Ammon's horn (tissue), 1 donor: Measurements from ENCODE around the gene PCYOX1L.
A peak's percentile ranks its signal among the peaks of the same experiment; 100 is the strongest.

Source experiments
- DNase-seq: peaks from one replicate; pipeline ENCODE4 v3.0.0-alpha.2; 2016; ENCODE audit warnings: low spot score

Gene PCYOX1L

GRCh38 chr5:149338364-149338763, 19.5 kb upstream of the PCYOX1L start:
- DNase-seq, result no peak

GRCh38 chr5:149340920-149341319, 16.9 kb upstream of the PCYOX1L start:
- no peak for DNase-seq

- DNase-seq, result no peak
Measured at GRCh38 chr5:149341876-149342275, 16.0 kb upstream of the PCYOX1L start.

GRCh38 chr5:149344151-149344550, 13.7 kb upstream of the PCYOX1L start:
- DNase-seq, result no peak

- DNase-seq, result peak; percentile 97
Measured at GRCh38 chr5:149345147-149345891, 12.5 kb upstream of the PCYOX1L start, which contains the start of gene GRPEL2. TSS of gene GRPEL2 (plus strand) at chr5:149345499. CDS start at chr5:149345540, 41 bp downstream.

- DNase-seq, result no peak
Measured at GRCh38 chr5:149345892-149346222, 12.0 kb upstream of the PCYOX1L start.

- DNase-seq, result no peak
Measured at GRCh38 chr5:149348518-149348917, 9.3 kb upstream of the PCYOX1L start.

GRCh38 chr5:149349382-149349781, 8.5 kb upstream of the PCYOX1L start:
- DNase-seq, result no peak

GRCh38 chr5:149352169-149352568, 5.7 kb upstream of the PCYOX1L start:
- DNase-seq, result no peak

- DNase-seq, result no peak
Measured at GRCh38 chr5:149353911-149354310, 3.9 kb upstream of the PCYOX1L start.

GRCh38 chr5:149355688-149356087, 2.2 kb upstream of the PCYOX1L start:
- DNase-seq, result no peak

- no peak for DNase-seq
Measured at GRCh38 chr5:149356391-149356790, 1.5 kb upstream of the PCYOX1L start.

GRCh38 chr5:149358294-149358651, 427 bp downstream of the PCYOX1L start:
- DNase-seq, result peak; percentile 65

GRCh38 chr5:149358868-149359495, 1.1 kb downstream of the PCYOX1L start:
- DNase-seq, result no peak

- DNase-seq, result no peak
Measured at GRCh38 chr5:149360272-149360671, 2.4 kb downstream of the PCYOX1L start.

GRCh38 chr5:149362541-149362940, 4.7 kb downstream of the PCYOX1L start:
- no peak for DNase-seq

GRCh38 chr5:149363358-149363757, 5.5 kb downstream of the PCYOX1L start:
- no peak for DNase-seq

GRCh38 chr5:149363936-149364335, 6.1 kb downstream of the PCYOX1L start:
- no peak for DNase-seq

- DNase-seq, result no peak
Measured at GRCh38 chr5:149364719-149365118, 6.9 kb downstream of the PCYOX1L start.

GRCh38 chr5:149365418-149365817, 7.6 kb downstream of the PCYOX1L start:
- DNase-seq, result no peak

- no peak for DNase-seq
Measured at GRCh38 chr5:149366169-149366729, 8.4 kb downstream of the PCYOX1L start.

- DNase-seq, result peak; percentile 73
Measured at GRCh38 chr5:149367249-149367971, 9.6 kb downstream of the PCYOX1L start.
